Neural cell (in vitro differentiated cells): ENCODE data around the gene SCUBE2.

Experiments
- EZH2 ChIP-seq: fragments of 200-600, 300-800 bp; shearing (Covaris generic), sonication (generic); IDR thresholded peaks from 2 replicates; pipeline ENCODE4 v1.6.1; 2014; ENCODE audit warnings: antibody characterized with exemption, low read length, borderline replicate concordance, mild to moderate bottlenecking; ENCODE audit not compliant: insufficient read depth, poor library complexity, severe bottlenecking
- TF ChIP-seq, protein P1 (sequence below): fragments of 450-650 bp; IDR thresholded peaks from 2 replicates; pipeline ENCODE4 v1.5.1; 2014; ENCODE audit warnings: antibody characterized with exemption, mild to moderate bottlenecking, moderate library complexity; ENCODE audit not compliant: poor library complexity, severe bottlenecking

DNA sequence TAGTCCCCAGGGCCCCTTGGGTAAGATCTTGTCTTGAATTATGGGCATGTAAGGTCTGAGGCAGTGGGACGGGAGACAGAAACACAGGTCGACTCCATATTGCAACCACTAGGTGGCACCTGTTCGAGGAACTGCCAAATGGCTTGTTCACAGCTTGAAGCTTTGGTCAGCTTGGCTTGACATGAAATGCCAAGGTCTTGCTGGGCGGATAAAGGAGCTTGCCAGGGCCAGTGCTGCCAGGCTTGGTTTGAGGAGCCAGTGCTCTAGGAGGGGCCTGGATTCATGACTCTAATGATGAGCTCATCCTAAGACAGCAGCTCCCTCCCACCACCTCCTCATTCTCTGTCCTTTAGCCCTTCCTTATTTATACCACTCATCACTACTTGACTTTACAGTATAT is 75.7 kb downstream of the SCUBE2 start:
- TF ChIP-seq, protein P1, sequence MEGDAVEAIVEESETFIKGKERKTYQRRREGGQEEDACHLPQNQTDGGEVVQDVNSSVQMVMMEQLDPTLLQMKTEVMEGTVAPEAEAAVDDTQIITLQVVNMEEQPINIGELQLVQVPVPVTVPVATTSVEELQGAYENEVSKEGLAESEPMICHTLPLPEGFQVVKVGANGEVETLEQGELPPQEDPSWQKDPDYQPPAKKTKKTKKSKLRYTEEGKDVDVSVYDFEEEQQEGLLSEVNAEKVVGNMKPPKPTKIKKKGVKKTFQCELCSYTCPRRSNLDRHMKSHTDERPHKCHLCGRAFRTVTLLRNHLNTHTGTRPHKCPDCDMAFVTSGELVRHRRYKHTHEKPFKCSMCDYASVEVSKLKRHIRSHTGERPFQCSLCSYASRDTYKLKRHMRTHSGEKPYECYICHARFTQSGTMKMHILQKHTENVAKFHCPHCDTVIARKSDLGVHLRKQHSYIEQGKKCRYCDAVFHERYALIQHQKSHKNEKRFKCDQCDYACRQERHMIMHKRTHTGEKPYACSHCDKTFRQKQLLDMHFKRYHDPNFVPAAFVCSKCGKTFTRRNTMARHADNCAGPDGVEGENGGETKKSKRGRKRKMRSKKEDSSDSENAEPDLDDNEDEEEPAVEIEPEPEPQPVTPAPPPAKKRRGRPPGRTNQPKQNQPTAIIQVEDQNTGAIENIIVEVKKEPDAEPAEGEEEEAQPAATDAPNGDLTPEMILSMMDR = peak; percentile 75
- TF ChIP-seq EZH2 = no peak
